ENCODE data around the gene GSX1.
A peak's percentile ranks its signal among the peaks of the same experiment; 100 is the strongest.

- TF ChIP-seq CTCF (IDR thresholded peaks at IDR 0.05; ENCODE audit: low read depth, low read length, missing input control) (no peak), RXRA (IDR thresholded peaks at IDR 0.05) (no peak), YY1 (IDR thresholded peaks at IDR 0.05) (no peak), GABPA (IDR thresholded peaks at IDR 0.05 in 1 of 2, conservative IDR thresholded peaks at IDR 0.05 in 1 of 2) (no peak), TAF1 (conservative IDR thresholded peaks at IDR 0.05) (no peak)
- TF ChIP-seq, protein P1, sequence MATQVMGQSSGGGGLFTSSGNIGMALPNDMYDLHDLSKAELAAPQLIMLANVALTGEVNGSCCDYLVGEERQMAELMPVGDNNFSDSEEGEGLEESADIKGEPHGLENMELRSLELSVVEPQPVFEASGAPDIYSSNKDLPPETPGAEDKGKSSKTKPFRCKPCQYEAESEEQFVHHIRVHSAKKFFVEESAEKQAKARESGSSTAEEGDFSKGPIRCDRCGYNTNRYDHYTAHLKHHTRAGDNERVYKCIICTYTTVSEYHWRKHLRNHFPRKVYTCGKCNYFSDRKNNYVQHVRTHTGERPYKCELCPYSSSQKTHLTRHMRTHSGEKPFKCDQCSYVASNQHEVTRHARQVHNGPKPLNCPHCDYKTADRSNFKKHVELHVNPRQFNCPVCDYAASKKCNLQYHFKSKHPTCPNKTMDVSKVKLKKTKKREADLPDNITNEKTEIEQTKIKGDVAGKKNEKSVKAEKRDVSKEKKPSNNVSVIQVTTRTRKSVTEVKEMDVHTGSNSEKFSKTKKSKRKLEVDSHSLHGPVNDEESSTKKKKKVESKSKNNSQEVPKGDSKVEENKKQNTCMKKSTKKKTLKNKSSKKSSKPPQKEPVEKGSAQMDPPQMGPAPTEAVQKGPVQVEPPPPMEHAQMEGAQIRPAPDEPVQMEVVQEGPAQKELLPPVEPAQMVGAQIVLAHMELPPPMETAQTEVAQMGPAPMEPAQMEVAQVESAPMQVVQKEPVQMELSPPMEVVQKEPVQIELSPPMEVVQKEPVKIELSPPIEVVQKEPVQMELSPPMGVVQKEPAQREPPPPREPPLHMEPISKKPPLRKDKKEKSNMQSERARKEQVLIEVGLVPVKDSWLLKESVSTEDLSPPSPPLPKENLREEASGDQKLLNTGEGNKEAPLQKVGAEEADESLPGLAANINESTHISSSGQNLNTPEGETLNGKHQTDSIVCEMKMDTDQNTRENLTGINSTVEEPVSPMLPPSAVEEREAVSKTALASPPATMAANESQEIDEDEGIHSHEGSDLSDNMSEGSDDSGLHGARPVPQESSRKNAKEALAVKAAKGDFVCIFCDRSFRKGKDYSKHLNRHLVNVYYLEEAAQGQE (IDR thresholded peaks at IDR 0.05): peak; percentile 99
- TF ChIP-seq, protein P2, sequence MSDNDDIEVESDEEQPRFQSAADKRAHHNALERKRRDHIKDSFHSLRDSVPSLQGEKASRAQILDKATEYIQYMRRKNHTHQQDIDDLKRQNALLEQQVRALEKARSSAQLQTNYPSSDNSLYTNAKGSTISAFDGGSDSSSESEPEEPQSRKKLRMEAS (IDR thresholded peaks at IDR 0.05): peak; percentile 14
Observed at GRCh38 chr13:27792393-27793218, at the start of gene GSX1.

Data from liver (tissue), 3 donors.